ENCODE results near the gene MREG. TPM values are rescaled to one million over a fixed set of nuclear protein-coding genes. Genes with fewer than 3 reads are reported as not detected.

MREG gene
- total and polyA plus RNA-seq, 10 of the 15 experiments (the other 5 are each of a cell fraction or from before 2014, with no cell fraction given), result 6.9 to 45.0 (median 28.5) TPM

- peak; percentile 30; the same call in 1 of the 2 replicates for TF ChIP-seq MTA2 (IDR thresholded peaks at IDR 0.05; ENCODE audit: low read depth)
- no peak for TF ChIP-seq TCF7 (IDR thresholded peaks at IDR 0.05; ENCODE audit: borderline replicate concordance)
- no peak for TF ChIP-seq CBFB (IDR thresholded peaks at IDR 0.05; ENCODE audit: low read depth)
- no peak for TF ChIP-seq SMC3 (IDR thresholded peaks at IDR 0.05; ENCODE audit: borderline replicate concordance, low read length)
- TF ChIP-seq TARDBP (IDR thresholded peaks at IDR 0.05; ENCODE audit: borderline replicate concordance), result no peak
- TF ChIP-seq ASH2L (IDR thresholded peaks at IDR 0.05; ENCODE audit: borderline replicate concordance, low read depth), result no peak
- no peak for TF ChIP-seq USF1 (IDR thresholded peaks at IDR 0.05; ENCODE audit: borderline replicate concordance, extremely low read length, insufficient read depth, low read depth, low read length)
- TF ChIP-seq LARP7 (IDR thresholded peaks at IDR 0.05), result no peak
- TF ChIP-seq POLR2AphosphoS2 (IDR thresholded peaks at IDR 0.05; ENCODE audit: low read depth, low read length), result no peak
- TF ChIP-seq ZBTB33 (IDR thresholded peaks at IDR 0.05), result no peak
- TF ChIP-seq E2F4 (IDR thresholded peaks at IDR 0.05; ENCODE audit: low read depth, low read length), result no peak
- TF ChIP-seq SMAD5 (IDR thresholded peaks at IDR 0.05; ENCODE audit: low read depth), result no peak
- no peak for TF ChIP-seq ZNF622 (IDR thresholded peaks at IDR 0.05)
- no peak for TF ChIP-seq PAX5 (IDR thresholded peaks at IDR 0.05; ENCODE audit: borderline replicate concordance, low read depth, low read length)
Measured at GRCh38 chr2:215900843-215901242, 112.5 kb downstream of the MREG start (continued).
